ENCODE data around the gene S100B.

Gene S100B

DNA sequence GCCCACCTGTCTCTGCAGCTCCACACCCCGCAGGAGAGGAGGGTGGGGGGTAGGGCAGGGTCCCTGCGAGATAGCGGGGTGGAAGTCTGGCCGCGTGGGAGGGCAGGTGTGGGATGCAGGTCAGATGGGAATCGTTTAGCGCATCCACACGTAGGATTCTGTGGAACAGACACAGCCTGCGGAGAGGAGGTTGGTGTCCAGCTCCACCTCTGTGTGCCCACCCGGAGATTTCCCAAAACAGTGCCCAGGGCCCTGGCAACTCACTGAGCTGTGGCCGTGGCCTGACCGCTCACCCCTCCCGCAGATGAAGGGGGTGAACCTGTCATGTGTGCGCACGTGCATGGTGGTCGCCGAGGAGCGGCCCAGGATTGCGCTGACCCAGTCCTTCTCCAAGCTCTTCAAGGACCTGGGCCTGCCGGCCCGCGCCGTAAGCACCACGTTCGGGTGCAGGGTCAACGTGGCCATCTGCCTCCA is 46.9 kb downstream of the S100B start:
- no peak for DNase-seq

DNA sequence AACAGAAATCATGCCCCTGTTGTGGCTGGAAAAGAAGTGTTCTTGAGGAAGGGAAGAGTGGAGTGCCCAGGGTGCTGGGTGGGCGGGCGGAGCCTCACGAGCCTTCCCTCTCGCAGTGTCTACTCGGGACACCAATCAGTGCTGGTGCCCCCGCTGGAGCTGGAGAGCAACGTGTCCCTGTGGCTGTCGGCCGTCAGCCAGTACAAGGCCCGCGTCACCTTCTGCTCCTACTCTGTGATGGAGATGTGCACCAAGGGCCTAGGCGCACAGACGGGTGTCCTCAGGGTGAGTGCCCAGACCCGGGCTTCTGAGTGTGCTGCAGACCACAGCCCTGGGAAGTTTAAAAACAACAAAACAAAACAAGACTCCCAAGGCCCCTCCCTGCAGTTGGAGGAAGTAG is 47.4 kb downstream of the S100B start:
- DNase-seq: no peak

DNA sequence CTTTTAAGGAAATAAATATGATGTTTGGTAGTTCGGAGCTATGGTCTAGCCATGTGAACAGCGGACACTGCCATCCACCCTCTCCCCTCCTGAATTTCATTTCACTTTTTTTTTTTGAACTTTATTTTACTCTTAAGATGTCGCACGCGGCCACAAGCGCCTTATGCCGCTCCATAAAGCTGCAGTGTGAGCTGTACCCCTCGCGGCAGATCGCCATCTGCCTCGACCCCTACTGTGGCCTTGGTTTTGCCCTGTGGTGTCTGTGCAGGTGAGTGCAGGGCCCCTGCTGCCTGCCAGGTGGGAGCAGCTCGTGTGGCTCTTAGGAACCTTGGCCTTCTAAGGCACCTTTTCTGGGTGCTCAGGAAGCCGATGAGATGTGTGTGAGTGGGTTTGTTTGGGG is 48.1 kb downstream of the S100B start:
- no peak for DNase-seq

DNA sequence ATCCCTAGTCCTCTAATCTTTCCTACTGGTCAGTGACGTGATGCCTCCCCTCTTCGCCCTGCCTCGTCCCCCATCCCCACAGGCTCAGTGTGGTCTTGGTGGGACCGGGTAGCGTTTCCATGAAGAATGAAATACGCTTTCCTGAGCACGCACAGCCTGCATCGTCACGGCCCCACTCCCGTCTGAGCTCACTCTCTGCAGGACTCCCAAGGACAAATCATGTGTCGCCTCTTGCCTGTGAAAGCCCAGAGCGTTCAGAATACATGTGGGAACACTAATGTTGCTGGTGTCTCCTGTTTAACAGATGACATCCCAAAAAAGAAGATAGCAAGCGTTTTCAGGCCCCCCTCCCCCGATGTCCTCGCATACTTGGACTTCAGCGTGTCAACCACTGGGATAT is 49.2 kb downstream of the S100B start:
- no peak for DNase-seq

DNA sequence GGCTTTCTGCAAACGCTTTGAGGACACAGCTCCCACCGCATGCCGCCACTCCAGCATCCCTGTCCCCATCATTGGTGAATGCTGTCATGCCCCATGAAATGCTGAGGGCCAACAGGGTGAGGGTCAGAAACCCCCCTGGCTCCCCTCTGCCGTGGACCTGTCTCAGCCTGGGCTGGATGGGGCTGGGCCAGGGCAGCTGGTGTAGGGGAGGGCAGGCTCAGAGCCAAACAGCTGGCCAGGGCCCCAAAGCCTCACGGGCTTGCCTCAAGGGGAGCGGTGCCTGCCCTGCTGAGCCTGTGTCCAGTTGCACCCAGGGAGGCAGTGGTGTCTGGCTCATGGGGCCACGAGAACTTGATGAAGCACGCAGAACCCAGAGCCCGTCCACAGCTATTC is 49.7 kb downstream of the S100B start:
- DNase-seq: no peak

DNA sequence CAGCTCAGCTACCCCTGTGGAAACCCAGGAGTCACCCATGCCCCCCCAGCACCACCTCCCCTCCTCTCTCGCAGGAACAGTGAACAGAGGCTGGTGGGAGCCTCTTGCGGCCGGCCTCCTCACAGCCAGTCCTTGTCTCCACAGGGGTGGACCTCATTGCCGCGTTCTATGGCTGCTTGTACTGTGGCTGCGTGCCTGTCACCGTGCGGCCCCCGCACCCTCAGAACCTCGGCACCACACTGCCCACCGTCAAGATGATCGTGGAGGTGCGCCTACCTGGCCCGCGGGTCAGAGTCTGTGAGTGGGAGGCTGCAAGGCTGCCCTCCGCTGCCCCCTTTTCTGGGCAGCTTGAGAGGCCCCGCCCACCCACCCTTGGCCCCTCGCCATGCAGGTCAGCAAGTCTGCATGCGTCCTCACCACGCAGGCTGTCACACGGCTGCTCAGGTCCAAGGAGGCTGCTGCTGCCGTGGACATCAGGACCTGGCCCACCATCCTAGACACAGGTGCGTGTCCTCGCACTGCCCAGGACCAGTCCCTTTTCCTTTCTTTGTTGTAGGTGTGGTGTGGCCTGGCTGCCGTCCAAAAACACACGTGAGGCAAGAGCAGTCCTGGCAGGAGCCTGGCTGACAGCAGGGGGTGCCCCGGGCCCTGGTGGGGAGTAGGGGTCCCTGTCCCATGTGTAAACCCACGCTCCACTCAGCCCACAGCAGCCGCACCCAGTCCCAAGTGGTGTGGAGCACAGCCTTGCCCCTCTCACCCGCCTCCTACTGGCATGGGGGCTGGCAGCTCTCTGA is 50.3 kb downstream of the S100B start:
- DNase-seq: no peak

DNA sequence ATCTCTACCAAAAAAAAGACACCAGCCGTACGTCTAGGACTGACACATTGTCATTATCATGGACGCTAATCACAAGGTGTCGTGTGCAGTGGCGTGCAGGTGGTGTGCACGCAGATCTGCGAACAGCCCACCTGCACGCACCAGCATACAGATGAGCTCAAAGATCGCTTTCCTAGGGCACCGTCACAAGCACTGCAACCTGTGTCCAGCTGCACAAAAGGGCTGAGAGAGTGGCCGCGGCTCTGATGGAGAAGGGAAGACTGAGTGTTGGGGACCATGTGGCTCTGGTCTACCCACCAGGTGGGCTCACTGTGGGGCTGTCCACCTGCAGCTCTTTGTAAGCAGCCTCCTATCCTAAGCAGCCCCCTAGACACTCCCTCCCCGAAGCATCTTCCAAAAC is 50.9 kb downstream of the S100B start:
- no peak for DNase-seq

DNA sequence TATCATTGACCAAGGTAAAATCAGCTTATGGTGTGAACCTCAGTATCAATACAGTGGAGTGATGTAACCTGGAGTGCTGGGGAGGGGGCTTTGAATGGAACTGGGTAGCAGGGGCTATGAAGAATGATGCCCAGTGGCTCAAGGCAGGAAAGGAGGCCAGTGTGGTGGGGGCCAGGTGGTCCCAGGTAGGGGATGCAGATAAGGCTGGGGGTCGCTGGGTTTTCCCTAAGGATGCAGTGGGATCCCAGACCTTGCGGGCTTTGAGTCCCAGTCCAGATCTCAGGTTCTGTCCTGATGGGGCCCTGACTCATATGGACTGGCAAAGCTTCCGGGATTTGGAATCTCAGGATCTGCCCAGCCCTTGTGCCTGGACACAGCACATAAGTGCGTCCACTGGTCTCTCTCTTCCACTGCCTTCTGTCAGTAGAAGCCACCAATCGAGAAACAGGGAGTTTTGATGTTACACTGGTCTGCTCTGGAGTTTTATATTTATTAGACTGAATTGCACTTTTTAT is 52.0 kb downstream of the S100B start:
- DNase-seq: no peak

DNA sequence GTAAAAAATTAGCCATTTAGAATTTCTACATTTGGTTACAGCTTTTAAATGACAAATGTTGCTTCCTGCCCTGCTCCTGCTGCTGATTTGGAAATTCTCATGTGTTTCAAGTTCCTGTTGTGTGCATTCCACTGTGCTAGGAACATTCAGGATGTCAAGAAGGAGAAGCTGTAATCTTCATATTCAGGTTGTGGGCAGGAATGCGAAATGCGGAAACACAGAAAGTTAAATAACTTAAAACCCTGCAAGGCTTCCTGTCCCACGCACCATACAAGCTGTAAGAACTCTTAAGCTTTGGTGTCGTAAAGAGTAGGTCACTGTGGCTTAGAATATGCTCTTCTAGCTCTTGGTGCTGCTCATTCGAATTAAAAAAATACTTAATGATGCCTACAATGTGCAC is 52.6 kb downstream of the S100B start:
- no peak for DNase-seq

DNA sequence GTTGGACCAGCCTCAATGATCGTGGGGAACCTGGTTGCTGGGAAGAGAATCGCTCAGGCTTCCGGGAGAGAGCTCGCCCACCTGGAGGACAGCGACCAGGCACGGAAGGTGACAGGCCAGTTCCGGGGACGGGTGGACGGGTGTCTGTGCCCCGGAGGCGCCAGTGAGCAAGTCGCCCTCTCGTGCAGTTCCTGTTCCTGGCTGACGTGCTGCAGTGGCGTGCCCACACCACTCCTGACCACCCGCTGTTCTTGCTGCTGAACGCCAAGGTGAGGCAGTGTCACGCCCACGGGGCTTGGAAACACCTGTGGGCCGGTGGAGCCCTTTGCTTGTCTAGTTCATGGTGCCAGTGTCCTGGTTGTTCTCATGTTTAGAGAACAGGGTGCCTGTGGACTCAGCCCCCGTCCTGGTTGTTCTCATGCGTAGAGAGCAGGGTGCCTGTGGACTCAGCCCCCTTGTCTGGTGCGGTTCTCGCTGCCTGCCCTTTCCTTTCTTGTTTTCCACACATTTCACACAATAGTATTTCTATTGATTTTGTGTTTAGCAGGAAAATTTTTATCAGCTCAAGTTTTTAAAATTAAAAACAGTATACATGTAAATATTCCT is 53.1 kb downstream of the S100B start:
- no peak for DNase-seq

DNA sequence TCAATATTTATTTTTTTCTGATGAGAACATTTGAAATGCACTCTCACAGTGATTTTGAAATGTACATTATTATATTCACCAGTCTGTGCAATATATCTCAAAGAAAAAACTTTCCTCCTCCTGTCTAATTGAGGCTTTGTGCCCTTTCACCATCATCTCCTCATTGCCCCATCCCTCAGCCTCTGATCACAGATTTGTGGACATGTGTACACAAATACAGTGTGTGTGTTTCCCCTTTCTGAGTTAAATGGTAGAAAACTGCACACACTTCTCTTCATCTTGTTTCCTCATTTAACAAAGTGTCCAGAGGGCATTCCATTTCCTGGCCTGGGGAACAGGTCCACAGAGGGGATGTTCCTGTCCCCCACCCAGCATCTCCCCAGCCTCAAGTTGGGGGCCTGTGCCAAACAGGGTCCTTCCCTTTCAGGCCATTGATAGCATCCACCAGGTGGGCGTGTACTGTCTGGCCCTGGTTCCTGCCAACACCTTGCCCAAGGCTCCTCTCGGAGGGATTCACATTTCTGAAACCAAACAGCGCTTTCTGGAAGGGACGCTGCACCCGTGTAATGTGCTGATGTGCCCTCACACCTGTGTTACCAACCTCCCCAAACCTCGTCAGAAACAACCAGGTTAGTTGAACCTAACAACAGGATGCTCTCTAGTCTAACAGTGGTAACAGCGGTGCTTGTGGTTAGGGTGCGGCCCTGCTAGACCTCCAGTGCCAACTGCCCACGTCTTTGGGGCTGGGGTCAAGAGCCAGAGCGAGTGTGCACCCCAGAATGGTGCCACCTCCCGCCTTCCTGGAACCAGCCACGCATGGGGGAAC is 54.6 kb downstream of the S100B start:
- no peak for DNase-seq

DNA sequence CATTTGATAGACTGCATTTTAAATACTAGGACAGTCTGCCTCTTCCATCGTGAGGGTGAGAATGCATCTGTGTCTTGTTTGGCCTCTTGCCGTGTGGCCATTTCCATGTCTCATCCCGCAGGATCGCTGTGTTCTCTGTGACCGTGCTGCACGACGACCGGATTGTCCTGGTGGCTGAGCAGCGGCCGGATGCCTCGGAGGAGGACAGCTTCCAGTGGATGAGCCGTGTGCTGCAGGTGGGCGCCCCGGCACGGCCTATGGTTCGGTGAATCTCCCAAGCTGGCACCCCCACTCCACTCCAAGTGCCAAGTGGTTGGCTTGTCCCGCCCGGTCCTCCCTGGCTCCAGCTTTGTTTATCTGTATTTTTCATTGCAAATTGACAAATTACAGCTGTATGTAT is 55.2 kb downstream of the S100B start:
- no peak for DNase-seq

Data from NCI-H526 treated with DMSO at 0.1 percent for 48 hours (cell line).